GM12878 (cell line): ENCODE results near the gene MPST. TPM values are rescaled to one million over a fixed set of nuclear protein-coding genes. Genes with fewer than 3 reads are reported as not detected.

ENCODE experiments used
- BHLHE40 ChIP-seq, 2 experiments: fragments of 450-650 bp in 1 of 2; IDR thresholded peaks; 2 replicates each; pipeline ENCODE4 v1.6.1; 2011 to 2017; ENCODE audit warnings: low read depth in 2 of 2, borderline replicate concordance in 1 of 2, improper control_type of control experiment in 1 of 2, low read length in 1 of 2, mild to moderate bottlenecking in 1 of 2
- CHD2 ChIP-seq: IDR thresholded peaks from 2 replicates; pipeline ENCODE4 v1.6.1; 2011; ENCODE audit warnings: low read depth, low read length, improper control_type of control experiment, borderline replicate concordance
- DPF2 ChIP-seq: fragments of 450-650 bp; IDR thresholded peaks from 2 replicates; pipeline ENCODE4 v1.6.1; 2017; ENCODE audit warnings: mild to moderate bottlenecking
- ELK1 ChIP-seq: IDR thresholded peaks from 2 replicates; pipeline ENCODE4 v1.6.1; 2012; ENCODE audit warnings: low read depth, low read length, improper control_type of control experiment
- HDAC6 ChIP-seq: fragments of 200-600 bp; sonication (generic); IDR thresholded peaks from one replicate; pipeline ENCODE4 v1.8.0; 2017; ENCODE audit warnings: antibody characterized with exemption; ENCODE audit not compliant: unreplicated experiment
- IRF5 ChIP-seq: fragments of 450-650 bp; IDR thresholded peaks from 2 replicates; pipeline ENCODE4 v1.6.1; 2017; ENCODE audit warnings: borderline replicate concordance
- NBN ChIP-seq: fragments of 450-650 bp; IDR thresholded peaks from 2 replicates; pipeline ENCODE4 v1.6.1; 2016
- NRF1 ChIP-seq: conservative IDR thresholded peaks from 2 replicates; pipeline ENCODE4 v1.6.1; 2011; ENCODE audit warnings: mild to moderate bottlenecking, low read depth, low read length, improper control_type of control experiment
- RBBP5 ChIP-seq: fragments of 200-600 bp; sonication (generic); conservative IDR thresholded peaks from 2 replicates; pipeline ENCODE4 v1.6.1; 2016
- SMAD1 ChIP-seq: fragments of 450-650 bp; IDR thresholded peaks from 2 replicates; pipeline ENCODE4 v1.6.1; 2018; ENCODE audit warnings: mild to moderate bottlenecking, low read depth; ENCODE audit not compliant: partially characterized antibody
- SREBF1 ChIP-seq: IDR thresholded peaks from 2 replicates; pipeline ENCODE4 v1.6.1; 2012; ENCODE audit warnings: mild to moderate bottlenecking, low read length
- ZNF207 ChIP-seq: fragments of 450-650 bp; IDR thresholded peaks from 2 replicates; pipeline ENCODE4 v1.6.1; 2014; ENCODE audit warnings: antibody characterized with exemption, mild to moderate bottlenecking, borderline replicate concordance
- polyA plus RNA-seq, 11 experiments: library from polyadenylated mRNA; depleted of rRNA in 4 of 11; unstranded in 6 of 11; stranded (reverse) in 5 of 11; fragments of >200 nt; fragmentation: Nextera tagmentation in 4 of 11; fragmentation: Illumina TruSeq in 1 of 11; extraction: Ambion mirVana in 4 of 11; extraction: Trizol in 1 of 11; gene quantifications; 1 replicate in 1 of 11; 2 replicates in 10 of 11; pipeline versions ENCODE4 v1.2.1 to v1.2.3, GENCODE V29; 2011 to 2016; ENCODE audit warnings: inconsistent platforms in 2 of 11, missing spikeins in 2 of 11, low read depth in 1 of 11
- total RNA-seq, 4 experiments: library from RNA; depleted of rRNA in 3 of 4; stranded (reverse); fragments of >200 nt in 3 of 4; fragmentation: Illumina TruSeq in 1 of 4; extraction: Trizol in 1 of 4; gene quantifications; 2 replicates each; pipeline versions ENCODE4 v1.2.1 to v1.2.3, GENCODE V29; 2013 to 2021

Gene MPST
- total and polyA plus RNA-seq, 10 of the 15 experiments (the other 5 are each of a cell fraction or from before 2014, with no cell fraction given): 0.95 to 88.7 (median 38.5) TPM

GRCh38 chr22:37017356-37017755, 2.2 kb upstream of the MPST start (continued):
- TF ChIP-seq NRF1 (no peak), NBN (no peak), RBBP5 (no peak), ZNF207 (no peak), ELK1 (no peak), SMAD1 (no peak), CHD2 (no peak), BHLHE40 (IDR thresholded peaks at IDR 0.05; ENCODE audit: borderline replicate concordance in 1 of 2, low read depth in 2 of 2, low read length in 1 of 2) (no peak), IRF5 (no peak), DPF2 (no peak), SREBF1 (no peak), HDAC6 (no peak)
- TF ChIP-seq, all 136 proteins: peak for 0
